ENCODE measurements around the gene LYST.

DNA sequence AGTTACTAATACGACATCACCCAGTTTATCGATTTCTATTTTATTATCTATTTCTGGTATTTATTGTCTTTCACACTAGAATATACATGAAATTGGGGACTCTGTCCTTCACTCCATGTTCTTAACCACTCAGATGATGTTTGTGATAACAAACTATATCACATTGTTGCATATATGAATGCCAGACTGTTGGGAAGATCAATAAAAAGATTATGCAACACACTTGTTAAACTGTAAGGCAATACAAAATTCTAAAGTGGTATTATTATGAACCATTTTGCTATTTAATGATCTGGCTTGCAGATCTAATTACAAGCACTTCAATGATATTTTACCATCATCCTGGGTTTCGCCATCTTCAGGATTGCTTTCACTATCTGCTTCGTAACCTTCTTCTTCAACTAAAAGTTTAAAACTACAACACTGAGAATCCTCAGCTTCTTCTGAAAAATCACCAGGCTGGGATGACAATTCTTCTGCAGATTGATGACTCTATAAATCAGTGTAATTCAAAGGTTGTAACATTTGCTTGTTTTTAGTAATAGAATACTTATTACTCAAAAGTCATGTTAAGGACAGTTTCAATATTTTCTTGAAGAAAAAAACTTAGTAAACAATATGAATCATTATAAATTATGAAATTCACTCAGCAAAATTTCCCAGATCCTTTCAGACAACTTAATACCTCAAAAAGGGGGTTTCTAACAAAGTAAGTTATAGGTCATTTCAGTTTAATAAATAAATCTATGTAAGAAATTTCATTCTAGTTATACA lies 63.9 kb downstream of the LYST start:
- TF ChIP-seq, protein P1, sequence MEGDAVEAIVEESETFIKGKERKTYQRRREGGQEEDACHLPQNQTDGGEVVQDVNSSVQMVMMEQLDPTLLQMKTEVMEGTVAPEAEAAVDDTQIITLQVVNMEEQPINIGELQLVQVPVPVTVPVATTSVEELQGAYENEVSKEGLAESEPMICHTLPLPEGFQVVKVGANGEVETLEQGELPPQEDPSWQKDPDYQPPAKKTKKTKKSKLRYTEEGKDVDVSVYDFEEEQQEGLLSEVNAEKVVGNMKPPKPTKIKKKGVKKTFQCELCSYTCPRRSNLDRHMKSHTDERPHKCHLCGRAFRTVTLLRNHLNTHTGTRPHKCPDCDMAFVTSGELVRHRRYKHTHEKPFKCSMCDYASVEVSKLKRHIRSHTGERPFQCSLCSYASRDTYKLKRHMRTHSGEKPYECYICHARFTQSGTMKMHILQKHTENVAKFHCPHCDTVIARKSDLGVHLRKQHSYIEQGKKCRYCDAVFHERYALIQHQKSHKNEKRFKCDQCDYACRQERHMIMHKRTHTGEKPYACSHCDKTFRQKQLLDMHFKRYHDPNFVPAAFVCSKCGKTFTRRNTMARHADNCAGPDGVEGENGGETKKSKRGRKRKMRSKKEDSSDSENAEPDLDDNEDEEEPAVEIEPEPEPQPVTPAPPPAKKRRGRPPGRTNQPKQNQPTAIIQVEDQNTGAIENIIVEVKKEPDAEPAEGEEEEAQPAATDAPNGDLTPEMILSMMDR (IDR thresholded peaks at IDR 0.05), result no peak
- TF ChIP-seq POLR2A (IDR thresholded peaks at IDR 0.05), result no peak
